HEK293T (cell line): ENCODE data around the gene PAK5.

Experiments
- BHLHE40 ChIP-seq: fragments of 450-650 bp; IDR thresholded peaks from 2 replicates; pipeline ENCODE4 v1.6.1; 2016; ENCODE audit warnings: mild to moderate bottlenecking, moderate library complexity, borderline replicate concordance
- CTBP1 ChIP-seq: fragments of 450-650 bp; IDR thresholded peaks from 2 replicates; pipeline ENCODE4 v1.6.1; 2016; ENCODE audit warnings: borderline replicate concordance
- ELF4 ChIP-seq: fragments of 450-650 bp; IDR thresholded peaks from 2 replicates; pipeline ENCODE4 v1.6.1; 2017; ENCODE audit warnings: antibody characterized with exemption
- FOXK2 ChIP-seq: fragments of 450-650 bp; IDR thresholded peaks from 2 replicates; pipeline ENCODE4 v1.6.1; 2016; ENCODE audit warnings: mild to moderate bottlenecking
- FOXM1 ChIP-seq: fragments of 450-650 bp; IDR thresholded peaks from 2 replicates; pipeline ENCODE4 v1.6.1; 2017; ENCODE audit warnings: mild to moderate bottlenecking, borderline replicate concordance
- NFRKB ChIP-seq: fragments of 450-650 bp; IDR thresholded peaks from 2 replicates; pipeline ENCODE4 v1.6.1; 2016; ENCODE audit warnings: mild to moderate bottlenecking, moderate library complexity
- PKNOX1 ChIP-seq: fragments of 450-650 bp; IDR thresholded peaks from 2 replicates; pipeline ENCODE4 v1.6.1; 2016
- SUZ12 ChIP-seq: fragments of 450-650 bp; IDR thresholded peaks from 2 replicates; pipeline ENCODE4 v1.6.1; 2016; ENCODE audit warnings: mild to moderate bottlenecking
- TARDBP ChIP-seq: fragments of 450-650 bp; IDR thresholded peaks from 2 replicates; pipeline ENCODE4 v1.6.1; 2016
- ZNF384 ChIP-seq: fragments of 450-650 bp; IDR thresholded peaks from 2 replicates; pipeline ENCODE4 v1.6.1; 2016

GRCh38 chr20:9565910-9566550, 272.8 kb downstream of the PAK5 start:
- TF ChIP-seq TARDBP (no peak), ELF4 (no peak), SUZ12 (no peak), FOXM1 (no peak), PKNOX1 (no peak), BHLHE40 (no peak), ZNF384 (no peak), NFRKB (no peak), FOXK2 (no peak), CTBP1 (no peak)
